ENCODE results near the gene ATPAF1.
A peak's percentile ranks its signal among the peaks of the same experiment; 100 is the strongest.

The ATPAF1 gene

DNA sequence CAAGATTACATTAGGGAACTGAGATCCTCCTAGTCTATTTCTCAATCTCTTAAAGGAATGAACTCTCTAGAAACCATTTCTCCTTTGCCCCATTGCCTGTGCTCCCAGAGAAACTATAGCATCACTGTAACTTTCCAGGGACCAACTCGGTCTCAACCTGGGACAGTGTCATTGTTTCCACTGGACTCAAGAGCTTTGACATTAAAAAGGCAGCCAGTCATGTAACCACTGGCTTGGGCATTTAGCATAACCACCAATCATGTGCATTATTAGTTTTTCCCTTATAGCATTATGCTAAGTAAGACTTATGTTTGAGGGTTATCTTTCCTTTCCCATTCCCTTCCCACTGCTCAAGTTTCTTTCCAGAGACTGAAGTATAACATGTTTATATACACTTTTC lies 21.7 kb upstream of the ATPAF1 start:
- peak overlapping the region in 1 of 7 experiments; percentile 10 for H3K4me3 ChIP-seq (ENCODE audit: control insufficient read depth in 1 of 7, extremely low read depth in 1 of 7, insufficient read depth in 4 of 7, low read depth in 2 of 7, low read length in 6 of 7)
- H3K36me3 ChIP-seq (ENCODE audit: control insufficient read depth in 4 of 4, insufficient read depth in 4 of 4, low read length in 3 of 4), result peaks cover 13 to 82% (median 35%) of the 10 kb centered on the region in 4 experiments
- ChIA-PET CTCF (interaction anchor here (2.0 kb wide), 1 partner anchor 22 kb away, joined by 5 read pairs; the partner anchor contains the start of gene ATPAF1), POLR2A (no interaction called here)
- no peak for DNase-seq
- no peaks in the 10 kb centered on the region for H3K9me3 ChIP-seq (ENCODE audit: control extremely low read depth in 1 of 5, control insufficient read depth in 4 of 5, insufficient read depth in 2 of 5, low read depth in 1 of 5, low read length in 4 of 5)
- no peaks in the 10 kb centered on the region for H3K27me3 ChIP-seq (replicated peaks in 2 of 5; ENCODE audit: control insufficient read depth in 4 of 5, insufficient read depth in 5 of 5, low read length in 4 of 5)
- H3K4me1 ChIP-seq (ENCODE audit: control extremely low read depth in 1 of 4, control insufficient read depth in 4 of 4, insufficient read depth in 4 of 4, low read length in 3 of 4), result peaks cover 4 to 56% (median 21%) of the 10 kb centered on the region in 4 experiments
- 90% methylated on average over 1 of the region's 1 CpG for WGBS (ENCODE audit: insufficient coverage)
- H3K27ac ChIP-seq (ENCODE audit: insufficient read depth in 1 of 2, low read depth in 1 of 2, low read length in 2 of 2, poor library complexity in 1 of 2, severe bottlenecking in 2 of 2), result no peak overlapping the region

DNA sequence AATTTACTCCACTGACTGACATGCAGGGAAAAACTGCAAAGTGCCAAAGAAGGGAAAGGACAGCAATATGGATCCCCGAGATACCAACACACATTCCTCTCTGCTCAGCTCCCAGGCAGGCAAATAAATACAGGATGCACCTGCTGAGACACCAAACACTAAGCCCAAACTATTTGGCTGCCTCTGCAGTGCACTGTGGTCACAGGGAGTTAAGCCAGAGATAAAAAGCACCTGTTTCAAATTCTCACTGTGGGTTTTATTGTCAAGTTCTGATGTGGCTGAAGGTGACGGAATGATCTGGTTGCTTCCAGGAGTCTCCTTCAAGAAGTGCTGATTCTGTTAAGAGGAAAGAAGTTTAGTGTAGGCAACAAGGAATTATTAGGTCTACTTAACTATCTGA lies 21.2 kb upstream of the ATPAF1 start:
- Histone ChIP-seq H3K4me1 (ENCODE audit: control extremely low read depth in 1 of 4, control insufficient read depth in 4 of 4, insufficient read depth in 4 of 4, low read length in 3 of 4) (peaks cover 4 to 56% (median 21%) of the 10 kb centered on the region in 4 experiments), H3K9me3 (ENCODE audit: control extremely low read depth in 1 of 5, control insufficient read depth in 4 of 5, insufficient read depth in 2 of 5, low read depth in 1 of 5, low read length in 4 of 5) (no peaks in the 10 kb centered on the region), H3K4me3 (ENCODE audit: control insufficient read depth in 1 of 7, extremely low read depth in 1 of 7, insufficient read depth in 4 of 7, low read depth in 2 of 7, low read length in 6 of 7) (no peak overlapping the region), H3K27me3 (replicated peaks in 2 of 5; ENCODE audit: control insufficient read depth in 4 of 5, insufficient read depth in 5 of 5, low read length in 4 of 5) (no peaks in the 10 kb centered on the region), H3K27ac (ENCODE audit: insufficient read depth in 1 of 2, low read depth in 1 of 2, low read length in 2 of 2, poor library complexity in 1 of 2, severe bottlenecking in 2 of 2) (no peak overlapping the region), H3K36me3 (ENCODE audit: control insufficient read depth in 4 of 4, insufficient read depth in 4 of 4, low read length in 3 of 4) (peaks cover 17 to 87% (median 38%) of the 10 kb centered on the region in 4 experiments)
- CTCF ChIA-PET, result interaction anchor here (2.0 kb wide), 2 partner anchors 22 to 36 kb away, joined by 5 to 7 read pairs; partner anchors contain the start of gene ATPAF1
- POLR2A ChIA-PET, result no interaction called here
- DNase-seq, result peak in 2 of 3 donors; percentile 69 to 83
- 31% methylated on average over 2 of the region's 2 CpGs for WGBS (ENCODE audit: insufficient coverage)

DNA sequence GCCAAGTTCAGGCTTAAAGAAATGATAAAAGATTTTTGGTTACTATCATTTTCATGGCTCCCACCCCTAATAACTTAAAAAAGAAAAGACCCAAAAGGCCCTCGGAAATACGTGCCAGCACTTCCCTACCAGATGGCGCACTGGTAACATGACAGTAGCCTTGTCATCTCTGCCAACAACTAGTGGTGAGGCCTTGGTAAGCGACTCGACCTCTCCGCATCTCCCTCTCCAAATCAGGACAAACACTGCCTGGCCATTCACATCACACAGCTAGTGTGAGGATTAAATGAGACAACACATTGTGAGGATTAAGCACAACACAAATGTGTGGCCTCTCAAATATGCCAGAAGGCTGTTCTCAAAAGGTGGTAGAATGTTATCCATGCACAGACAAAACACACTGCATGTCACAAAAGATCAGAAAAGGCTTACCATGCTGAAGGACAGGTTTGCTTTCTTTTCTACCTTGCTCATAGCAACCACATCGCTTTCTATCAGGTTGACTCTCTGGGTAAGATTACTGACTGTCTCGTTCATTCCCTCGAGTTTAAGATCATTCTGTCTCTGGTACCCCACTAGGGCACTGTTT lies 19.9 kb upstream of the ATPAF1 start:
- peak in 2 of 3 donors; percentile 48 to 61 for DNase-seq
- WGBS (ENCODE audit: insufficient coverage), result 15% methylated on average over 5 of the region's 9 CpGs
- peaks cover 4 to 56% (median 21%) of the 10 kb centered on the region in 4 experiments for H3K4me1 ChIP-seq (ENCODE audit: control extremely low read depth in 1 of 4, control insufficient read depth in 4 of 4, insufficient read depth in 4 of 4, low read length in 3 of 4)
- H3K9me3 ChIP-seq (ENCODE audit: control extremely low read depth in 1 of 5, control insufficient read depth in 4 of 5, insufficient read depth in 2 of 5, low read depth in 1 of 5, low read length in 4 of 5), result no peaks in the 10 kb centered on the region
- peaks cover 26 to 93% (median 48%) of the 10 kb centered on the region in 4 experiments for H3K36me3 ChIP-seq (ENCODE audit: control insufficient read depth in 4 of 4, insufficient read depth in 4 of 4, low read length in 3 of 4)
- POLR2A ChIA-PET, result interaction anchor here (0.6 kb wide), 1 partner anchor 667 kb away, joined by 3 read pairs; no protein-coding TSS in a partner anchor
- no peak overlapping the region for H3K4me3 ChIP-seq (ENCODE audit: control insufficient read depth in 1 of 7, extremely low read depth in 1 of 7, insufficient read depth in 4 of 7, low read depth in 2 of 7, low read length in 6 of 7)
- CTCF ChIA-PET, result interaction anchor here (1.4 to 2.5 kb wide), 4 partner anchors 11 to 37 kb away, joined by 3 to 7 read pairs (median 7); no protein-coding TSS in a partner anchor
- H3K27me3 ChIP-seq (replicated peaks in 2 of 5; ENCODE audit: control insufficient read depth in 4 of 5, insufficient read depth in 5 of 5, low read length in 4 of 5), result no peaks in the 10 kb centered on the region
- no peak overlapping the region for H3K27ac ChIP-seq (ENCODE audit: insufficient read depth in 1 of 2, low read depth in 1 of 2, low read length in 2 of 2, poor library complexity in 1 of 2, severe bottlenecking in 2 of 2)

DNA sequence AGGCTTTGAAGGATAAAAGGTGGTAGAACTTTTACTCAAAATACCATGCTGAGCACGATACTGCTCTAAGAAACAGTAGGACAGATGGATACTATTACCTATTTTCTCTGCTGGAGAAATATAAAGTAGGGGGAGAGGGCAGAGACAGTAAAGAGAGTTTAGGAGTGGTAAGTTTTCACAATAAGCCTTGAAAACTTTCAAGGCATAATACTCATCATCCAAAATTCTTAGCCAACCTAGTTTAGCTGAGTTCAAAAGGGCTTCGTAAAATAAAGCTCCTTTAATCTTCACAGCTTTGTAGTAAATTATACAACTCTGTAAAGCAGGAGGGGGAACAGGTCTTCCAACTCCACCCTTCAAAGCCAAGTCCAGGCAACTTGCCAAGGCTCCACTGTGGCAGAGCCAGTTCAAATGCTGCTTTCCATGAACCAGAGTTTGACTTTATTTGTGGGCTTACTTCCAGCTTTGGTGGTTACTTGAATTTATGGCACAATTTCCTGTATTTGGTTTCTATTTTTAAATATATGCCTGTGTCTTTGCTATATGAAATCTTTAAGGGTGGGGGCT lies 19.0 kb upstream of the ATPAF1 start:
- H3K9me3 ChIP-seq (ENCODE audit: control extremely low read depth in 1 of 5, control insufficient read depth in 4 of 5, insufficient read depth in 2 of 5, low read depth in 1 of 5, low read length in 4 of 5), result no peaks in the 10 kb centered on the region
- peaks cover 4 to 56% (median 21%) of the 10 kb centered on the region in 4 experiments for H3K4me1 ChIP-seq (ENCODE audit: control extremely low read depth in 1 of 4, control insufficient read depth in 4 of 4, insufficient read depth in 4 of 4, low read length in 3 of 4)
- 20% methylated on average over 1 of the region's 2 CpGs for WGBS (ENCODE audit: insufficient coverage)
- CTCF ChIA-PET, result interaction anchor here (1.4 to 2.5 kb wide), 3 partner anchors 10 to 27 kb away, joined by 3 to 7 read pairs (median 7); no protein-coding TSS in a partner anchor
- no peaks in the 10 kb centered on the region for H3K27me3 ChIP-seq (replicated peaks in 2 of 5; ENCODE audit: control insufficient read depth in 4 of 5, insufficient read depth in 5 of 5, low read length in 4 of 5)
- H3K36me3 ChIP-seq (ENCODE audit: control insufficient read depth in 4 of 4, insufficient read depth in 4 of 4, low read length in 3 of 4), result peaks cover 27 to 94% (median 49%) of the 10 kb centered on the region in 4 experiments
- no peak overlapping the region for H3K27ac ChIP-seq (ENCODE audit: insufficient read depth in 1 of 2, low read depth in 1 of 2, low read length in 2 of 2, poor library complexity in 1 of 2, severe bottlenecking in 2 of 2)
- peak; percentile 36 to 73 (median 70) for DNase-seq
- peak overlapping the region in 1 of 7 experiments; percentile 31 for H3K4me3 ChIP-seq (ENCODE audit: control insufficient read depth in 1 of 7, extremely low read depth in 1 of 7, insufficient read depth in 4 of 7, low read depth in 2 of 7, low read length in 6 of 7)
- POLR2A ChIA-PET, result interaction anchor here (0.6 kb wide), 1 partner anchor 668 kb away, joined by 3 read pairs; no protein-coding TSS in a partner anchor

DNA sequence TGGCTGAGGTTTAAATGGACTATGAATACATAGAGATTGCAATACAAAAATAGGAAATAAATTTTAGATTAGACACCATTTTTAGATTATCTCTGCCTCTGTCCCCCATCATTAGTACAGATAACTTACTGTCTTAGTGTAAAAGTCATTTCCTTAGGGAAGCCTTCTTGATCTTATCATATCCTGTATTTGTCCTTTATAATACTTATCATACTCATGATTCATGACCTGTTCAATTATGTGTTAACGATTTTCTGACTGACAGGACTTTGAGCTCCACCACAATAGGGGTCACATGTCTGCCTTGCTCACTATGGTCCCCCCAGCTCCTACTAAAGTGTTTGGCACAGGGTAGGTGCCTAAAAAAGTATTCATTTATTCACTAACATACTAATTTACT lies 18.1 kb upstream of the ATPAF1 start:
- POLR2A ChIA-PET, result no interaction called here
- Histone ChIP-seq H3K36me3 (ENCODE audit: control insufficient read depth in 4 of 4, insufficient read depth in 4 of 4, low read length in 3 of 4) (peaks cover 27 to 94% (median 49%) of the 10 kb centered on the region in 4 experiments), H3K4me1 (ENCODE audit: control extremely low read depth in 1 of 4, control insufficient read depth in 4 of 4, insufficient read depth in 4 of 4, low read length in 3 of 4) (peaks cover 4 to 55% (median 21%) of the 10 kb centered on the region in 4 experiments), H3K27me3 (replicated peaks in 2 of 5; ENCODE audit: control insufficient read depth in 4 of 5, insufficient read depth in 5 of 5, low read length in 4 of 5) (no peaks in the 10 kb centered on the region), H3K27ac (ENCODE audit: insufficient read depth in 1 of 2, low read depth in 1 of 2, low read length in 2 of 2, poor library complexity in 1 of 2, severe bottlenecking in 2 of 2) (no peak overlapping the region), H3K9me3 (ENCODE audit: control extremely low read depth in 1 of 5, control insufficient read depth in 4 of 5, insufficient read depth in 2 of 5, low read depth in 1 of 5, low read length in 4 of 5) (no peaks in the 10 kb centered on the region), H3K4me3 (ENCODE audit: control insufficient read depth in 1 of 7, extremely low read depth in 1 of 7, insufficient read depth in 4 of 7, low read depth in 2 of 7, low read length in 6 of 7) (no peak overlapping the region)
- DNase-seq, result no peak
- 0% methylated on average over 1 of the region's 1 CpG for WGBS (ENCODE audit: insufficient coverage)
- CTCF ChIA-PET, result interaction anchor here (2.5 kb wide), 1 partner anchor 9 kb away, joined by 7 read pairs; no protein-coding TSS in a partner anchor

DNA sequence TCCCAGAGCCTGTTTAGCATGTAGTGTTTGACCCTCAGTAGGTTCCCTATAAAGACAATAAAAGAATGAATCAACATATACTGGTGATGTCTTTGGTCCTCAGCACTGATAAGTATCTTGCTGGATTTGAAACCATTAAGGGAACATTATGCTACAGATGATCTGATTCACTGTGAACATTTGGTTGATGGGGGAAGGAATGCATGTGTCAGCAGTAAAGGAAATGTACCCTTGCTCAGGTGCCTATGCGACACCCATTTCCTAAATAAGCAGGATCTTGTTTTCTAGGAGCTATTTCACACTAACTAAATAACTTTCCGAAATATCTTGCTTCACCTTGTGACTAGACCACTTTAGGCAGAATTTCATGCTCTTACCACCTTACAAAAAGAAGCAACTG lies 16.5 kb upstream of the ATPAF1 start:
- H3K27me3 ChIP-seq (replicated peaks in 2 of 5; ENCODE audit: control insufficient read depth in 4 of 5, insufficient read depth in 5 of 5, low read length in 4 of 5), result no peaks in the 10 kb centered on the region
- no peak for DNase-seq
- CTCF ChIA-PET, result interaction anchor here (1.1 kb wide), 1 partner anchor 240 kb away, joined by 4 read pairs; no protein-coding TSS in a partner anchor
- 100% methylated on average over 1 of the region's 2 CpGs for WGBS (ENCODE audit: insufficient coverage)
- POLR2A ChIA-PET, result no interaction called here
- no peak overlapping the region for H3K4me3 ChIP-seq (ENCODE audit: control insufficient read depth in 1 of 7, extremely low read depth in 1 of 7, insufficient read depth in 4 of 7, low read depth in 2 of 7, low read length in 6 of 7)
- H3K27ac ChIP-seq (ENCODE audit: insufficient read depth in 1 of 2, low read depth in 1 of 2, low read length in 2 of 2, poor library complexity in 1 of 2, severe bottlenecking in 2 of 2), result no peak overlapping the region
- peaks cover 4 to 41% (median 19%) of the 10 kb centered on the region in 4 experiments for H3K4me1 ChIP-seq (ENCODE audit: control extremely low read depth in 1 of 4, control insufficient read depth in 4 of 4, insufficient read depth in 4 of 4, low read length in 3 of 4)
- H3K9me3 ChIP-seq (ENCODE audit: control extremely low read depth in 1 of 5, control insufficient read depth in 4 of 5, insufficient read depth in 2 of 5, low read depth in 1 of 5, low read length in 4 of 5), result no peaks in the 10 kb centered on the region
- H3K36me3 ChIP-seq (ENCODE audit: control insufficient read depth in 4 of 4, insufficient read depth in 4 of 4, low read length in 3 of 4), result peaks cover 29 to 91% (median 46%) of the 10 kb centered on the region in 4 experiments

DNA sequence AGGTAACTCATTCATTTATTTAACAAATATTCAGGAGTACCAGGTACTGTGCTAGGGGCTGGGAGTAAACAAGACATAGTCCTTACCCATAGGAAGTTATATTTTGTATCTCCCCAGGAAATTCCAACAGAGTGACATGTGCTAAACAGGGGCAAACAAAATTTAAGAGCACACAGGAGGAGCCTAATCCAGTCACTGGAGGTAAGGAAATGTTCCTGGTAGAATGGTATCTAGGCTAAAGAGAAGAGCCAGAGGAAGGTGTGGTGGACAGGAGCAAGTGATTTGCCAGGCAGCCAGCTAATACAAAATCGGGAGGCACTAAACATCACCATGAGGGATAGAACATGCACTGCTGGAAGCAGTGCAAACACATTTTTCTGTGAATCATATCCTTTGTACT lies 13.9 kb upstream of the ATPAF1 start:
- POLR2A ChIA-PET, result no interaction called here
- H3K4me1 ChIP-seq (ENCODE audit: control extremely low read depth in 1 of 4, control insufficient read depth in 4 of 4, insufficient read depth in 4 of 4, low read length in 3 of 4), result peaks cover 0 to 15% (median 4%) of the 10 kb centered on the region in 4 experiments
- H3K27me3 ChIP-seq (replicated peaks in 2 of 5; ENCODE audit: control insufficient read depth in 4 of 5, insufficient read depth in 5 of 5, low read length in 4 of 5), result no peaks in the 10 kb centered on the region
- H3K27ac ChIP-seq (ENCODE audit: insufficient read depth in 1 of 2, low read depth in 1 of 2, low read length in 2 of 2, poor library complexity in 1 of 2, severe bottlenecking in 2 of 2), result no peak overlapping the region
- DNase-seq, result no peak
- CTCF ChIA-PET, result interaction anchor here (0.6 kb wide), 1 partner anchor 280 kb away, joined by 3 read pairs; no protein-coding TSS in a partner anchor
- H3K9me3 ChIP-seq (ENCODE audit: control extremely low read depth in 1 of 5, control insufficient read depth in 4 of 5, insufficient read depth in 2 of 5, low read depth in 1 of 5, low read length in 4 of 5), result no peaks in the 10 kb centered on the region
- WGBS (ENCODE audit: insufficient coverage), result 100% methylated on average over 1 of the region's 1 CpG
- peaks cover 30 to 91% (median 49%) of the 10 kb centered on the region in 4 experiments for H3K36me3 ChIP-seq (ENCODE audit: control insufficient read depth in 4 of 4, insufficient read depth in 4 of 4, low read length in 3 of 4)
- H3K4me3 ChIP-seq (ENCODE audit: control insufficient read depth in 1 of 7, extremely low read depth in 1 of 7, insufficient read depth in 4 of 7, low read depth in 2 of 7, low read length in 6 of 7), result no peak overlapping the region
